Mesenchymal stem cell (in vitro differentiated cells and primary cell): Measurements from ENCODE around the gene ESPN.
"Not testable (repeated sequence)": the region's sequence is repeated elsewhere in the genome, so short reads cannot be mapped to it uniquely, and the experiment has no call there.

ENCODE experiments used
- DNase-seq: peaks from one replicate; pipeline ENCODE4 v3.0.0-alpha.2; 2013
- H2AFZ ChIP-seq: one replicate; pipeline ENCODE4 v1.6.1; 2013; ENCODE audit warnings: low read depth, mild to moderate bottlenecking, control low read depth, inconsistent platforms, low read length, moderate library complexity
- H2AK5ac ChIP-seq: 2 replicates; pipeline ENCODE4 v1.6.1; 2013; ENCODE audit warnings: low read length, moderate library complexity, mild to moderate bottlenecking, inconsistent platforms; ENCODE audit not compliant: severe bottlenecking
- H2BK120ac ChIP-seq: one replicate; pipeline ENCODE4 v1.6.1; 2013; ENCODE audit warnings: low read depth, mild to moderate bottlenecking, inconsistent platforms, low read length, moderate library complexity
- H2BK12ac ChIP-seq, 2 experiments: one replicate each; pipeline ENCODE4 v1.6.1; 2013; ENCODE audit warnings: inconsistent platforms in 2 of 2, low read length in 2 of 2, mild to moderate bottlenecking in 2 of 2, moderate library complexity in 2 of 2, control low read depth in 1 of 2
- H2BK15ac ChIP-seq: one replicate; pipeline ENCODE4 v1.6.1; 2013; ENCODE audit warnings: mild to moderate bottlenecking, low read depth, inconsistent platforms; ENCODE audit not compliant: poor library complexity, severe bottlenecking
- H2BK5ac ChIP-seq: 2 replicates; pipeline ENCODE4 v1.6.1; 2013; ENCODE audit warnings: low read depth, mild to moderate bottlenecking, low read length, control low read depth, inconsistent platforms; ENCODE audit not compliant: poor library complexity, severe bottlenecking
- H3K14ac ChIP-seq, 2 experiments: one replicate each; pipeline ENCODE4 v1.6.1; 2013; ENCODE audit warnings: inconsistent platforms in 2 of 2, low read length in 2 of 2, control low read depth in 1 of 2, mild to moderate bottlenecking in 1 of 2, moderate library complexity in 1 of 2
- H3K18ac ChIP-seq, 2 experiments: one replicate each; pipeline ENCODE4 v1.6.1; 2013; ENCODE audit warnings: inconsistent platforms in 2 of 2, low read length in 2 of 2, control low read depth in 1 of 2, low read depth in 1 of 2, mild to moderate bottlenecking in 1 of 2
- H3K23ac ChIP-seq, 2 experiments: one replicate each; pipeline ENCODE4 v1.6.1; 2013; ENCODE audit warnings: inconsistent platforms in 2 of 2, low read length in 2 of 2, mild to moderate bottlenecking in 2 of 2, moderate library complexity in 2 of 2, control low read depth in 1 of 2
- H3K27ac ChIP-seq: 2 replicates; pipeline ENCODE4 v1.5.1; 2013; ENCODE audit warnings: mild to moderate bottlenecking, moderate library complexity, low read length, control low read depth, inconsistent platforms; ENCODE audit not compliant: poor library complexity, severe bottlenecking
- H3K27me3 ChIP-seq, 2 experiments: 2 replicates each; pipeline versions ENCODE4 v1.6.1 to v1.7.0; 2013; ENCODE audit warnings: low read length in 2 of 2, mild to moderate bottlenecking in 2 of 2, moderate library complexity in 2 of 2, control low read depth in 1 of 2, inconsistent platforms in 1 of 2; ENCODE audit not compliant: control insufficient read depth in 1 of 2, insufficient read depth in 1 of 2
- H3K36me3 ChIP-seq, 2 experiments: 2 replicates each; pipeline versions ENCODE4 v1.6.1 to v1.7.0; 2013; ENCODE audit warnings: low read length in 2 of 2, control low read depth in 1 of 2, inconsistent platforms in 1 of 2, low read depth in 1 of 2, mild to moderate bottlenecking in 1 of 2; ENCODE audit not compliant: insufficient read depth in 2 of 2, control insufficient read depth in 1 of 2
- H3K4ac ChIP-seq, 2 experiments: one replicate each; pipeline ENCODE4 v1.6.1; 2013; ENCODE audit warnings: inconsistent platforms in 2 of 2, low read length in 2 of 2, mild to moderate bottlenecking in 2 of 2, moderate library complexity in 2 of 2, control low read depth in 1 of 2, low read depth in 1 of 2
- H3K4me1 ChIP-seq: 2 replicates; pipeline ENCODE4 v1.6.1; 2013; ENCODE audit warnings: low read depth, low read length, control low read depth; ENCODE audit not compliant: control insufficient read depth, insufficient read depth
- H3K4me2 ChIP-seq: 2 replicates; pipeline ENCODE4 v1.6.1; 2013; ENCODE audit warnings: low read length, mild to moderate bottlenecking, inconsistent platforms; ENCODE audit not compliant: poor library complexity, severe bottlenecking
- H3K4me3 ChIP-seq, 2 experiments: 2 replicates each; pipeline versions ENCODE4 v1.5.1 to v1.7.0; 2013; ENCODE audit warnings: low read length in 2 of 2, mild to moderate bottlenecking in 2 of 2, control low read depth in 1 of 2, low read depth in 1 of 2; ENCODE audit not compliant: insufficient read depth in 1 of 2
- H3K79me1 ChIP-seq: replicated peaks from 2 replicates; pipeline ENCODE4 v1.6.1; 2013; ENCODE audit warnings: mild to moderate bottlenecking, control low read depth, low read length, inconsistent platforms; ENCODE audit not compliant: poor library complexity, severe bottlenecking
- H3K9ac ChIP-seq: 2 replicates; pipeline ENCODE4 v1.7.0; 2013; ENCODE audit warnings: mild to moderate bottlenecking, low read length, moderate library complexity
- H3K9me3 ChIP-seq: 2 replicates; pipeline ENCODE4 v1.7.0; 2013; ENCODE audit warnings: mild to moderate bottlenecking, low read length; ENCODE audit not compliant: control insufficient read depth
- H4K8ac ChIP-seq: one replicate; pipeline ENCODE4 v1.6.1; 2013; ENCODE audit warnings: inconsistent platforms, mild to moderate bottlenecking, low read length, moderate library complexity
- H4K91ac ChIP-seq: one replicate; pipeline ENCODE4 v1.6.1; 2013; ENCODE audit warnings: mild to moderate bottlenecking, low read length, inconsistent platforms
- WGBS: methylation state at CpG from one replicate; pipeline ENCODE4 v1.1.7; 2013; ENCODE audit warnings: mixed read lengths; 5-methylcytosine and 5-hydroxymethylcytosine counted together

Gene ESPN

DNA sequence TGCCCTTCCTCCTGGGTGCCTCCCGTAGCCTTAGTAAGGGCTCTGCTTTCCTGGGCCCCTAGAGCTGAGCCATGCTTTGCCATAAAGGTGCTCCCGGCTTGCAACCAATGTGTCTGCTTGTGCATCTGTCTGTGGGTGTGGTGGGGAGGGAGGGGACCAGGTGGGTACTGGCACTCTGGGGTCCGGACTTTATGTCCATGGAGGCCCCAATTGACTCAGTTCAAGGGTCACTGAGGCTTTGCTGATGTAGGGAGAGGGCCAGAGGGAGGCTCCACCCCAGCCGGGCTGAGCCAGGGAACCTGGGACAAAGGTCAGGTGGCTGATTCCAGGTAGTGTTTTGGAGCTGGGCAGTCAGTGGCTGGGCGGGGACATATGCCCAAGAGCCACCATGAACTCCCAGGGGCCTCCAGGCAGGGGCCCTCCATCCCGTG, 26.4 kb downstream of the ESPN start:
- Histone ChIP-seq H3K4me1 (peaks cover 22% of the 10 kb centered on the region), H2AK5ac (no peak overlapping the region), H3K9ac (no peak overlapping the region), H3K23ac (no peak overlapping the region), H3K9me3 (no peaks in the 10 kb centered on the region), H2AFZ (no peak overlapping the region), H3K4me3 (no peak overlapping the region), H3K27ac (no peak overlapping the region), H3K27me3 (peaks cover 53 to 80% of the 10 kb centered on the region in 2 experiments), H3K18ac (no peak overlapping the region), H2BK5ac (no peak overlapping the region), H3K79me1 (no peaks in the 10 kb centered on the region), H3K14ac (no peak overlapping the region), H3K4ac (no peak overlapping the region), H2BK12ac (no peak overlapping the region), H4K91ac (no peak overlapping the region), H2BK15ac (no peak overlapping the region), H3K4me2 (no peak overlapping the region), H2BK120ac (no peak overlapping the region), H4K8ac (no peak overlapping the region), H3K36me3 (peaks cover 0 to 3% of the 10 kb centered on the region in 2 experiments)
- WGBS: 82% methylated on average over 6 of the region's 6 CpGs
- DNase-seq: no peak

DNA sequence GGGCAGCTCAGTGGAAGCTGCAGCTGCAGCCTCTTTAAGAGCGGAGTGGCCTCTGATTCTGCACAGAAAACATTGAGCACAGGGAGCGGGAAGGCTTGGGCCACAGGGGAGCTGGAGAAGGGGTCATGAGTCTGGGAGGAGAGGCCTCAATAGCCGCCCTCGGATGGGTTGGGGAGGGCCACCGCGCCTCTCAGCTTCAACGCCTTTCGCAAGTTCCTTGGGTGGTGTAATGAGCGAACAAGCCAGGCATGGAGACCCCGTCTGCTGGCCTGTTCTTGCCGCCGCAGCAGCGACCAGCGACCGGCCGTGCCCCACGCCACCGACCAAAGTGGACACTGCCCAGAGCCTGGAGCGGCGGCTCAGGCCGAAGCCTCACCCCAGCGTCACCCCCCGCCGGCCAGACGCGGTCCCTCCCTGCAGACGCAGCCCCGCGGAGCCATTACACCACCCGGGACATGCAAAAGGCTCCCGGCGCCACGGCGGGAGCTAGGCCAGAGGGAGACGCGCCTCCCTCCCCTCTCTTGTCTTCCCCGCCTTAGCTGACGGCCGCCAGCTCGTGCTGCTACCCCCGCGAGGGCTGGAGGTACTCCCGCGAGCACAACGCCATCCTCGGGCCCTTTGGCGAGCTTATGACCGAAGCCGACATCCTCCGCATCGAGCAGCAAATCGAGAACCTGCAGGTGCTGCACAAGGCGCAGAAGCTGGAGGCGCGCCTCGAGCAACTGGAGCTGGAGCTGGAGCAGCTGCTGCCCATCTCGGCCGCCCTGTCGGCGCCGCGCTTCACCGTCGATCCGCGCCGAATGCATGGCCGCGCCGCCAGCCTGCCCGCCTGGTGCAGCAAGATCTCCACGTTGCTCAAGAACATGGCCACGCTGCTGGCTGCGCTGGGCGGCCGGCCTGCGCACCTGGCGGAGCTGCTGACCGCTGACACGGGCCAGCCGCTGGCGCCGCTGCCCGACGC, 29.6 kb downstream of the ESPN start:
- H2AK5ac ChIP-seq, H3K23ac ChIP-seq, H3K9ac ChIP-seq, H2BK15ac ChIP-seq, H3K4me3 ChIP-seq, H3K18ac ChIP-seq, H2BK5ac ChIP-seq, H3K4me1 ChIP-seq, DNase-seq, H4K91ac ChIP-seq, H3K9me3 ChIP-seq, H3K14ac ChIP-seq, H3K79me1 ChIP-seq, H4K8ac ChIP-seq, H3K36me3 ChIP-seq, H3K4ac ChIP-seq, H3K4me2 ChIP-seq, H2AFZ ChIP-seq, H2BK120ac ChIP-seq, H2BK12ac ChIP-seq, H3K27ac ChIP-seq: not testable (repeated sequence)
- peaks cover 26 to 68% of the 10 kb centered on the region in 2 experiments for H3K27me3 ChIP-seq
- 91% methylated on average over 84 of the region's 85 CpGs for WGBS

DNA sequence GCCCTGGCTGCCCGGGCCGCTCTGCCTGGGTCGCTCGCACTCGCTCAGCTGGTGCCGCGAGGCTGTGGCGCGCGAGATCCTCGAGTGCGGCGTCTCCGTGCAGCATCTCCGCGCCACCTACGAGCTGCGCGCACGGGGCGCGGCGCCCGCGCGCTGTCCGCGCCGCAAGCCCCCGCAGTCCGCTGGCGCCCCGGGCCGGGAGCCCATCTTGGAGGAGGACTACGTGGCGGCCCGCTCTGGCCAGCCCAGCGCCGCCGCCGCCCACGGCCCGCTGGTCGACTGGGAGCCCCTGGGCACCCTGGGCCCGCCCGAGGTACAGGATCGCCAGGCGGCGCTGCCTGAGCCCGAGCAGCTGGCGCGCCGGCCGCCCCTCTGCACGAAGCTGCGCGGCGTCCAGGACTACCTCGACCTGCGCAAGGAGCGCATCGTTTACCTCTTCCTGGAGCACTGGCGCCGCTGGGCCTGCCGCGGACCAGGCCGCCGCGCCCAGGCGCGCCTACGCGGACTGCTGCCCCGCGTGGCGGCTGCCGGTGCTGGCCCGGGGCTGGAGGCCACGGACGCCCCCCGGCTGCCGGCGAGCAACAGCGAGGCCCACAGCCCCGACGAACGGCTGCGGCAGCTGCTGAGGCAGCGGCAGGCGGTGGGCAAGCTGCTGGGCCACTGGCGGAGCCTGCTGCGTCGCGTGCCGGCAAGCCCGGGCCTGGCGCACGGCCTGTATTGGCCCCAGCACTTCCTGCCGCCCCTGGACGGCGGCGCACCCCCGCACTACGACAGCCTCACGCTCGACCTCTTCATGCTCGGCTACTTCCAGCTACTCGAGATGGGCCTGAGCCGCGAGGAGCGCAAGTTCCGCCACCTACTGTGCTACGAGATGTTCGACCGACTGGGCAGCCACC, 30.5 kb downstream of the ESPN start:
- H3K9me3 ChIP-seq: no peaks in the 10 kb centered on the region
- H2BK12ac ChIP-seq: no peak overlapping the region
- H2BK120ac ChIP-seq: no peak overlapping the region
- peak overlapping the region; percentile 39 for H4K91ac ChIP-seq
- no peak overlapping the region for H2AK5ac ChIP-seq
- peak overlapping the region in 1 of 2 experiments; percentile 40 for H3K18ac ChIP-seq
- no peak overlapping the region for H3K14ac ChIP-seq
- peaks cover 17 to 68% of the 10 kb centered on the region in 2 experiments for H3K27me3 ChIP-seq
- H3K4ac ChIP-seq: no peak overlapping the region
- peaks cover 3% of the 10 kb centered on the region for H3K4me1 ChIP-seq
- DNase-seq: no peak
- WGBS: 72% methylated on average over 109 of the region's 115 CpGs
- no peak overlapping the region for H3K23ac ChIP-seq
- no peak overlapping the region for H3K9ac ChIP-seq
- H3K27ac ChIP-seq: no peak overlapping the region
- no peak overlapping the region for H2BK15ac ChIP-seq
- H3K79me1 ChIP-seq: no peaks in the 10 kb centered on the region
- peaks cover 0 to 3% of the 10 kb centered on the region in 2 experiments for H3K36me3 ChIP-seq
- H2AFZ ChIP-seq: no peak overlapping the region
- no peak overlapping the region for H3K4me3 ChIP-seq
- no peak overlapping the region for H2BK5ac ChIP-seq
- H3K4me2 ChIP-seq: no peak overlapping the region
- H4K8ac ChIP-seq: no peak overlapping the region
